Measurements from ENCODE around the gene GRAMD2A. TPM values are rescaled to one million over a fixed set of nuclear protein-coding genes. Genes with fewer than 3 reads are reported as not detected.
A peak's percentile ranks its signal among the peaks of the same experiment; 100 is the strongest.

The GRAMD2A gene
- total RNA-seq, 1 donor from 2014 or later: 5.0 TPM

GRCh38 chr15:72127724-72128322 is 69.8 kb downstream of the GRAMD2A start:
- TF ChIP-seq CTCF (conservative IDR thresholded peaks at IDR 0.05; ENCODE audit: low read depth, low read length): no peak
- no peak for DNase-seq (ENCODE audit: low read depth)

GRCh38 chr15:72124218-72124617 is 73.4 kb downstream of the GRAMD2A start:
- no peak overlapping the region for H3K4me3 ChIP-seq (ENCODE audit: low read depth, low read length)
- no peak for TF ChIP-seq CTCF (conservative IDR thresholded peaks at IDR 0.05; ENCODE audit: low read depth, low read length)
- DNase-seq (ENCODE audit: low read depth): no peak

More at GRCh38 chr15:72127724-72128322, 69.8 kb downstream of the GRAMD2A start:
- no peak overlapping the region for H3K4me3 ChIP-seq (ENCODE audit: low read depth, low read length)

GRCh38 chr15:72118017-72118978 is 79.3 kb downstream of the GRAMD2A start, which contains the start of the genes MYO9A and SENP8:
MYO9A (minus strand) TSS chr15:72118150; CDS start chr15:72046563, 71,587 bp downstream.
SENP8 (plus strand) TSS chr15:72118403; CDS start chr15:72139624, 21,221 bp downstream.
- peak within 1 kb of the TSS; percentile 84 for H3K4me3 ChIP-seq (ENCODE audit: low read depth, low read length)
- peak; percentile 88 for DNase-seq (ENCODE audit: low read depth)
- TF ChIP-seq CTCF (conservative IDR thresholded peaks at IDR 0.05; ENCODE audit: low read depth, low read length): peak; percentile 16

- peak overlapping the region; percentile 84 for H3K4me3 ChIP-seq (ENCODE audit: low read depth, low read length)
- no peak for DNase-seq (ENCODE audit: low read depth)
- no peak for TF ChIP-seq CTCF (conservative IDR thresholded peaks at IDR 0.05; ENCODE audit: low read depth, low read length)
Measured at GRCh38 chr15:72117486-72118016, 80.0 kb downstream of the GRAMD2A start.

GRCh38 chr15:72116731-72117485 is 80.7 kb downstream of the GRAMD2A start:
- no peak for TF ChIP-seq CTCF (conservative IDR thresholded peaks at IDR 0.05; ENCODE audit: low read depth, low read length)
- peak overlapping the region; percentile 84 for H3K4me3 ChIP-seq (ENCODE audit: low read depth, low read length)
- no peak for DNase-seq (ENCODE audit: low read depth)

- TF ChIP-seq CTCF (conservative IDR thresholded peaks at IDR 0.05; ENCODE audit: low read depth, low read length): no peak
- H3K4me3 ChIP-seq (ENCODE audit: low read depth, low read length): no peak overlapping the region
- no peak for DNase-seq (ENCODE audit: low read depth)
Measured at GRCh38 chr15:72113347-72114031, 84.1 kb downstream of the GRAMD2A start.
